ENCODE measurements around the gene MAN1A2.

MAN1A2 gene

GRCh38 chr1:117573386-117574023 lies 206.3 kb downstream of the MAN1A2 start:
- H3K27me3 ChIP-seq (ENCODE audit: insufficient read depth, low read length), result no peaks in the 10 kb centered on the region
- no peaks in the 10 kb centered on the region for H3K36me3 ChIP-seq (ENCODE audit: insufficient read depth, low read depth, low read length)
- no peak overlapping the region for H3K9ac ChIP-seq (ENCODE audit: low read depth, low read length)
- H3K27ac ChIP-seq (ENCODE audit: low read length), result no peak overlapping the region
- H3K4me3 ChIP-seq (ENCODE audit: low read length), result no peak overlapping the region
- no peaks in the 10 kb centered on the region for H3K9me3 ChIP-seq (ENCODE audit: insufficient read depth, low read depth, low read length)
- peaks cover 14% of the 10 kb centered on the region; the same call in 1 of the 2 replicates for H3K4me1 ChIP-seq (ENCODE audit: insufficient read depth, low read length)

GRCh38 chr1:117574161-117574835 lies 207.0 kb downstream of the MAN1A2 start:
- Histone ChIP-seq H3K9me3 (ENCODE audit: insufficient read depth, low read depth, low read length) (no peaks in the 10 kb centered on the region), H3K4me1 (ENCODE audit: insufficient read depth, low read length) (peaks cover 14% of the 10 kb centered on the region; the same call in 1 of the 2 replicates), H3K27ac (ENCODE audit: low read length) (no peak overlapping the region), H3K4me3 (ENCODE audit: low read length) (no peak overlapping the region), H3K27me3 (ENCODE audit: insufficient read depth, low read length) (no peaks in the 10 kb centered on the region), H3K36me3 (ENCODE audit: insufficient read depth, low read depth, low read length) (no peaks in the 10 kb centered on the region), H3K9ac (ENCODE audit: low read depth, low read length) (peak overlapping the region; percentile 27; the same call in 1 of the 2 replicates)

- H3K9ac ChIP-seq (ENCODE audit: low read depth, low read length), result no peak overlapping the region
- no peaks in the 10 kb centered on the region for H3K36me3 ChIP-seq (ENCODE audit: insufficient read depth, low read depth, low read length)
- H3K9me3 ChIP-seq (ENCODE audit: insufficient read depth, low read depth, low read length), result no peaks in the 10 kb centered on the region
- H3K4me1 ChIP-seq (ENCODE audit: insufficient read depth, low read length), result peaks cover 14% of the 10 kb centered on the region; the same call in 1 of the 2 replicates
- no peaks in the 10 kb centered on the region for H3K27me3 ChIP-seq (ENCODE audit: insufficient read depth, low read length)
- no peak overlapping the region for H3K4me3 ChIP-seq (ENCODE audit: low read length)
- no peak overlapping the region for H3K27ac ChIP-seq (ENCODE audit: low read length)
Measured at GRCh38 chr1:117575586-117576225, 208.5 kb downstream of the MAN1A2 start.

- Histone ChIP-seq H3K4me1 (ENCODE audit: insufficient read depth, low read length) (peaks cover 14% of the 10 kb centered on the region; the same call in 1 of the 2 replicates), H3K36me3 (ENCODE audit: insufficient read depth, low read depth, low read length) (no peaks in the 10 kb centered on the region), H3K9me3 (ENCODE audit: insufficient read depth, low read depth, low read length) (no peaks in the 10 kb centered on the region)
Measured at GRCh38 chr1:117576236-117576635, 209.0 kb downstream of the MAN1A2 start.

GRCh38 chr1:117577191-117577885 lies 210.1 kb downstream of the MAN1A2 start:
- H3K4me3 ChIP-seq (ENCODE audit: low read length), result no peak overlapping the region
- H3K36me3 ChIP-seq (ENCODE audit: insufficient read depth, low read depth, low read length), result no peaks in the 10 kb centered on the region
- H3K4me1 ChIP-seq (ENCODE audit: insufficient read depth, low read length), result peaks cover 14% of the 10 kb centered on the region; the same call in 1 of the 2 replicates
- no peak overlapping the region for H3K27ac ChIP-seq (ENCODE audit: low read length)
- no peak overlapping the region for H3K9ac ChIP-seq (ENCODE audit: low read depth, low read length)
- no peaks in the 10 kb centered on the region for H3K27me3 ChIP-seq (ENCODE audit: insufficient read depth, low read length)
- H3K9me3 ChIP-seq (ENCODE audit: insufficient read depth, low read depth, low read length), result no peaks in the 10 kb centered on the region

More at GRCh38 chr1:117576236-117576635, 209.0 kb downstream of the MAN1A2 start:
- Histone ChIP-seq H3K27me3 (ENCODE audit: insufficient read depth, low read length) (no peaks in the 10 kb centered on the region), H3K27ac (ENCODE audit: low read length) (no peak overlapping the region), H3K9ac (ENCODE audit: low read depth, low read length) (no peak overlapping the region), H3K4me3 (ENCODE audit: low read length) (no peak overlapping the region)

GRCh38 chr1:117578466-117578865 lies 211.2 kb downstream of the MAN1A2 start:
- Histone ChIP-seq H3K36me3 (ENCODE audit: insufficient read depth, low read depth, low read length) (no peaks in the 10 kb centered on the region), H3K9ac (ENCODE audit: low read depth, low read length) (no peak overlapping the region), H3K27ac (ENCODE audit: low read length) (no peak overlapping the region), H3K4me1 (ENCODE audit: insufficient read depth, low read length) (peaks cover 14% of the 10 kb centered on the region; the same call in 1 of the 2 replicates), H3K27me3 (ENCODE audit: insufficient read depth, low read length) (no peaks in the 10 kb centered on the region), H3K4me3 (ENCODE audit: low read length) (no peak overlapping the region), H3K9me3 (ENCODE audit: insufficient read depth, low read depth, low read length) (no peaks in the 10 kb centered on the region)

Data from iPS-20b (cell line).